ENCODE results near the gene CCNL1.
A peak's percentile ranks its signal among the peaks of the same experiment; 100 is the strongest.
"Not testable (repeated sequence)": the region's sequence is repeated elsewhere in the genome, so short reads cannot be mapped to it uniquely, and the experiment has no call there.

The CCNL1 gene

DNA sequence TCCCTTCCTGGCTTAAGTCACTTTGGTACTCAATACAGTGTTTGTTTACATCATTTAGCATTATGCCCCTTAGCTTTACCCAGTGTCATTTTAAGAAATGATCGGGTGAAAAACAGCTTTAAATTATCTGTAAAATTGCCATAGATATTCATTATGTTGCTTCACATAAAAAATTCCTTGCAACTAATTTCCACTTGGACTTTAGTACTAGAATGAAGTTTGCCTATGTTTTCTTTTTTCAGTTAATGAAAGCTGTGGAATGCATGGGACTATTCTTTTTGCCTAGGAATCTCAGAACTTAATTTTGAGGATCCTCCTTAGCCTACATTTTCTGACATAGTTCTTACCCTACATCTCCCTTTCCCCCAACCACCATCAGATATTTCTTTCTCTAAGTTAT is 38.4 kb downstream of the CCNL1 start:
- no peak for DNase-seq

DNA sequence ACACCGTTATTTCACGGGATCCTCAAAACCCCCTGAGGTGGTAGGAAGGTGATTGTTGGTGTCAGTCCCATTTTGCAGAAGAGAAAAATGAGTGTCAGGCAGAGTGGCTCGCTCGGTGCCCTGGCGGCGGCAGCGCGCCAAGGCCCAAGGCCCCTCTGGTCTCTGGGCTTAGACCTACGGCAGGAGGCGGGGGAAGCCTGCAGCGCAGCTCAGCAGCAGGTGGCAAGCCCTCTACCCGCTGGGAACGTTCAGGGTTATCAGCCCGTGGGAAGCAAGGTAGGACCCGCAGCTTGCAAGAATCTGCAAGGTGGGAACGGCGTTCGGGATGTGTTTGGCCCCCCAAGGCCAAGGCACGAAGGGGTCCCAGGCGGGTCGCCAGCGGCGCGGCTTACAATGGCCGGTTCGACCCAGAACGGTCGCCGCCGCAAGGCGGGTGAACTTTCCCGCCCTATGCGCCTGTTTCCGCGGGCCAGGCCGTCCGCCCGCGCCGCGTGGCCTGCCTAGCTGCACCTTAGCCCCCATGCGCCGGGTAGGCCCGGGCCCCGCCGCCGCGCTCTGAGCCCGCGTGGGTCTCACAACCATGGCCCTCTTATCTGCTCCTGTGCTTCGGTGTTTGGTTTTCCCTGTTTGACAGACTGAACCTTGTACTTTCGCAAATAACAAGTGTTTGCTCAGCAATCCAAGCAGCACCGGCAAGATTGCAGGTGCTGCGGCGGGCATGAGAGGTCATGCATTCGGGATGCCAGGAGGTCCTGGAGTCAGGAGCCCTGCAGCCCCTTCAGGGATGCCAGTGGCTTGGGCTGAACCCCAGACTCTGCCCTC is 39.7 kb downstream of the CCNL1 start:
- no peak for DNase-seq

DNA sequence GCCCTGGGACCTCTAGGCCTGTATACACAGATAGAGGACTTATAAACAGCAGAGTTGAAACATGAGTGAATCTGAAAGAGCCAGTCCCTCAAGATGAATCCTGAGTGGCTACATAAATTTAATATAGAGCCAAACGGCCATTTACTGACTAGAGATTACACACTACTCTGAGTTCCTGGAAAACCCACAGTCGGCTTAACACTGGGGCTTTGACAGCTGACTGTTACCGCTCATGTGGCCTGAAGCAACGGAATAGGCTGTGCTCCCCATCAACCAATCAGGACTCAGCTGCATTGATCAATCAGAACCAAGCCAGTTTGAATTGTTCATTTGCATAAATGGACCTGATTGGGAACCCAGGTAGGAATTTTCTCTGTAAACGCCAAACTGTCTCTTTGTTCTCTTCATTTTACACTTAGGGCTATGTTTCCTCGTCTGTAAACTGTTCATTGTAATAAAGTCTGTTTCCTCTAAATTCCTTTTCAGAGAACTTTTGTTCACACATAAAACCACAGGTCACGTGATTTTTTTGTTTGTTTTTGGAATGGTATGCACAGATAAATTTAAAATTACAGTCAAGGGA is 40.5 kb downstream of the CCNL1 start:
- peak; percentile 62 for DNase-seq

- DNase-seq, result no peak
Measured at GRCh38 chr3:157117875-157118654, 41.9 kb downstream of the CCNL1 start.

- no peak for DNase-seq
Measured at GRCh38 chr3:157117206-157117605, 42.7 kb downstream of the CCNL1 start.

DNA sequence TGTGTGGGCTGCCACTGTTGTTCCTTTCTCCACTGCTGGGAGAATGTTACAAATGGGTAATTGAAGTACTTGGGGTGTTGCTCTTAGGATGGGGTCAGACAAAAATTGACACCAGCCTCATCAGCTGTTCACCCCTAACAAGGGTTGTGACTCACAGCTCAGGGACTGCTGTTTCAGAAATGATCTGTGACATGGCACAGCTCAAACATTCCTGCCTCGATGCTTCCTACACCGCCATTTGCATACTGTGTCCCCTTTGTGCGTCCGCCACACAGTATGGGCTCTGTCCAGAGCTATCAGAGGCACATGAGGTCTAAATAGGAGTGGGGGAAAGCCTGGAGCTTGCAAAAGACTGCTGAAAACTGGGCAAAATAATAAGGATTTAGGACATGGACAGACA is 43.9 kb downstream of the CCNL1 start:
- no peak for DNase-seq

- DNase-seq, result no peak
Measured at GRCh38 chr3:157115069-157116006, 44.6 kb downstream of the CCNL1 start.

DNA sequence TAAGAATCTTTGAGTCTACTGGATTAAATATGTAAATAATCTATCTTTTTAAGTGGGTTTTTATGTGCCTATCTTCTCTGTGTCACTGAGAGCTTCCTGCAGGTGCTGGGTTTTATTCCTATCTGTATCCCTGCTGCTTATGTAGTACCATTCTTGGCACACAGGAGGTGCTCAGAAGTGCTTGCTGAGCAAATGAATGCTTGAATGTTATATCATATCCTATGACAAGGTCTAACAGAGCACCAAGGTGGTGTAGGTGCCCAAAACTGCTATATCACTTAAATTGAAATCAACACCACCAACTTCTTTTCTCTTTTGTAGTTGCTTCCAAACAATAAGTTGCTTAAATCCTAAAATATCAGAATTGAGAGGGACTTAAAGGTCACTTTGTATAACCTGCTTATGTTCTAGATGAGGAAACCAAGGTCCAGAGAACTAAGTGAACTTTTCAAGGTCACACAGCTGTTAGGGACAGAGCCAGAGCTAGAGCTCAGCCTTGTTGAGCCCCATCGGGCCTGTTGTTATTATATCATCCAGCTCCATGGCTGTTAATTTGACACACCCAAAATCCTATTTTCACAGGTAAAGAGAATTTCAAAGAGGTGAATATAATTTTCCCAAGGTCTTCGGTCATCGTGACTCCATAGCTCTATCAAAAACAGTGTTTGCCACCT is 46.0 kb downstream of the CCNL1 start:
- DNase-seq, result no peak

DNA sequence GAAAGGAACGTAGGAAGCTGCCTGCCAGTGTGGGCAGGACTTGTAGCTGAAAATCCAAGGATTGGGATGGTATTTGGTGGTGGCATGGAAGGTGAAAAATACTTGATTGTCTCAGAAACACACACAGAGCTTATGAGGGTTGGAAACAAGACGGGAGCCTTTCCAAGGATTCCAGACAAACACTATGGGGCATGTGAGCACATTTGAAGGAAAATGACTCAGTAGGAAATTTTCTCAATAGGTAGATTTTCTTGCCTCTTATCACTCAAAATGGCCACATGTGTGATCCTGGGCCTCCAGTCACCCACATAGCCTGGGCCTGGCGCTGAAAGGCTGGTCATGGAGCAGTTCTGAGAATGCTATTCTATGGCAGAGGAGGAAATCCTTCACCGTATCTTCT is 47.4 kb downstream of the CCNL1 start:
- no peak for DNase-seq

DNA sequence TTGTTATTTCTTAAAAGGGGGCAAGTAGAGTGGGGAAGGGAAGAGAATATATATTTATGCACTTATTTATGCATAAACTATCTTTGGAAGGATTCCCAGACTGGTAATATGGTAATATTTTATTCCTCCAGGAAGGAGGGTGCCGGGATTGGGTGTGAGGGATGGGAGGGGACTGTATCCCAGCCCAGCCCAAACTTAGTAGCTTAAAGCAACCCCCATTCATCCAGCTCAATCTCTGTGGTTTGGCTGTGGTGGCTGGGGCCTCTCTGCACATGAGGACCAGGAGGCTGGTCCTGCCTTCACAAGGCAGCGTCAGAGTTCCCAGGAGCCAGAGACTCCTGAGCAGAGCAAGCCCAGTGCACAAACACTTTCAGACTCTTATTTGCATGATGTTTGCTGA is 48.4 kb downstream of the CCNL1 start:
- DNase-seq, result no peak

DNA sequence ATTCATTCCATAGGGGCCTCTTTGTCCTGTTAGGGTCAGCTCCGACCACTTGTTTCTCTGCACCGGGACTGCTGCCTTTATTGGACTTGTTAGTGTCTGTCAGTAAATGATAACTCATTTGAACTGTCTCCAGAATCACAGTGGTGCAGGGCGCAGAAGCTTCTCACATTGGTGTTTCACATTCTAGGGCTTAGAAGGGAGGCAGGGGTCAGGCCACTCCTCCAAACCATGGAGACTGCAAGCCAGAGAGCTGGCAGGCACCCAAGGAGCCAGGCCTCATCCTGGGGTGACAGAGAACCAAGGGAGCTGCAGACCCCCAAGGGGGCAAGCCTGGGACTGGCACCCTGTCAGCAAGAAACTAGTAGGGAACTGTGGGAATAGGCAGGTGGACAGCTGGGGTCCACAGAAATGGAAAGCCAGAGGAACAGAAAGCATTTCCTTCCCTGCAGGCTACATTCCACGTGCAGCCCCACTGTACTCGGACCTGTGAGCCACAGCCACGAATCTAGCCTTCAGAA is 49.1 kb downstream of the CCNL1 start:
- DNase-seq, result no peak

DNA sequence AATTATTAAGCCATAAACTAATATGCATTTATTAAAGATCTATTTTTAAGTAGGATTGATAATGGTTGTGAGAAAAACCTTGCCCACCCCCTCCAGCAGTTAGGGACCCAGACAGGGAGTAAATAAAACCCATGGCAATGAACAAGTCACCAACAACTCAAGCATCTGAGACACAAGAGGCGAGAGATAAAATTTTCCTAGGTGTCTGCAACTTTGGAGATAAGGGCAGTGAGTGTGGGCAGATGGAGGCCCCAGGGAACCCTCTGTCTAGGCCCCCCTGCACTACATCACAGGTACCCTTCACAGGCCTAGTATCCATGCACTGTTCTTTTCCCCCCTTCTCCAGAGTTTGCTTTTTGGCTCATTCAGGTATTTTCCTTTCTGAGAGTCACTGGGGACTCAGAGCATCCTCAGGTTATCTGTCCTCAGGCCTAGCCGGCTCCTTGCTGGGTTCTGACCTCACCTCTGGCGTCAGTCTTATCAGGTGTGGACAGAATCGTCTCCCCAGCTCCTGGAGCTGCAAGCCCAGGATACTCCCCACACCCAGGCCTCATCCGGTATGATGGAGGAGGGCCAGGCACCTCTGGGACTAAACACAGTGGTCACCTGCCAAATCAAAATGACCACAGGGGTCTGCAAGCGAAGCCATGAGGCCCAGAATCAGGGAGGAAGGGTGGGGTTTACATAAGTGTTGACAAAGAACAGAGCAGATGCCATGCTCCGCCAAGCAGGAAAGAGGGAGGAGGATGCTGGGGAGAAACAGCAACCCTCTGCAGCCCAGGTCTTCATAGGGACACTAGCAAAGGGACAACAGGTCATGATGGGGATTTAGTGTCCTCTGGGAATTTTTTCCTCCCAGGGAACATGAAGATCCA is 50.4 kb downstream of the CCNL1 start:
- no peak for DNase-seq

- no peak for DNase-seq
Measured at GRCh38 chr3:157107644-157108133, 52.3 kb downstream of the CCNL1 start.

DNA sequence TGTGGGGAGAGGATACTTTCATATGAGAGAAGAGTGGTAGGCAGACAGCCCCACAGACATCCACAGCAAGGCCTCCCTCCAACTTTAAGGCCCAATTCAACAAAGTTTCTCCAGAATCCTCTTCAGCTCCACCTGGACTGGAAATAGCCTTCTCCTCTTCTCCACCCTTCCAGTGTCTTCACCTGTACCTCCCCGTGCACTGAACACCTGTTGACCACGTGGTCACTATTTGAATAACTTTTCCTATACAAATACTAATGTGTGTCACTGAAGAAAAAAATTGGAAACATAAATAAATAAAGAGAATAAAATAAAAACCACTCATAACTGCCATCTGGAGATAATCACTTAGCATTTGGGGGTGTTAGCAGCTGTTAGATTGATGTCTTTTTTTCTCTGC is 52.9 kb downstream of the CCNL1 start:
- no peak for DNase-seq

- DNase-seq, result peak; percentile 57
Measured at GRCh38 chr3:157104928-157105652, 54.9 kb downstream of the CCNL1 start.

DNA sequence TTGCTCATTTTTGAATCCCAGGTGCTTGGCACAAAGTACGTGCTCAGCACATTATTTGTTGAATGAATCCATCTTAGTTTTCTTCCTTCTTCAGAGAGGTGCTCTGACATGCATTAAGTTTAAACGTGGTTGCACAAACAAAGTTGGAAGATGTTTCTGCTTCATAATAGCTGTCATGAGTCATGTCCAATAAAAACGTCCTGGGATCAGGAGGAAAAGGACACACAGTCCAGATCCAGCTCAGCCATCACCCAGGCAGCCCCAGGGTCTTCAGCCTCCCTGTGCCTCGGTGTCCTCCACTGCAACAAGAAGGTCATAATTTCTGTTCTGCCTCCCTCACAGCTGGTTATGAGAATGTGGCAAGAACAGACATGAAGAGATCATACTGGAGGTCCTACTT is 55.4 kb downstream of the CCNL1 start:
- DNase-seq, result no peak

DNA sequence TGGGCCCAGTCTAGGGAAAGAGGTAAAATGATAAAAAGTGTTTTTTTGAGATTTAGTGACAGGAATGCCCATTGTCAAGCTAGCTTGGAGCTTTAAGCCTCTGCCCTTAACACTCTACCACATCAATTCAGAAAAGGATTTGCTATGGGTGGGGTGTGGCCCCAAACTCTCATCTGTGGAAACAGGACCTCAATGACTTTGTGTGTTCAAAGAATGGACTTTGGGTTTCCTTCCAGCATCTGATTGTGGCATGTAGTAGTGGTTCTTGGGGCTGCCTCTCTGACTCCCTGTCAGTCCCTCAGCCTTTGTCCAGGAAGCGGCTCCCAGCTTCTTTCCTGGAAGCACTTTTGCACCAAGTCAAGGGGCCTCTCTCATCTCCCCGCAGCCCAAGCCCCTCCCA is 56.1 kb downstream of the CCNL1 start:
- DNase-seq, result no peak

DNA sequence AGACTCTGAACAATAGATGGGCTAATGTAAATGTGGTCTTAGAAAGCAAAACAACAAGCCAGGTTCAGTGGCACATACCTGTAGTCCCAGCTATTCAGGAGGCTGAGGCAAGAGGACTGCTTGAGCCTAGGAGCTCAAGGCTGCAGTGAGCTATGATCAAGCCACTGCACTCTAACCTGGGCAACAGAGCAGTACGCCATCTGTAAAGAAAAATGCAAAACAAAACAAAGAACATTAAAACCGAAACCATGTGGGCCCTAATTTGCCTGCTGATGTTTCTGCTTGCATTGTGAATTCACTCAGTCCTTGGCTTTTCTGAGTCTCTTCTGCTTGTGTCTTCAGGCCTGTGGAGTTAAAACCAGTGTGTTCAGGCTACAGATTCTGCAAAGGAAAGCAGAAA is 56.7 kb downstream of the CCNL1 start:
- no peak for DNase-seq

GRCh38 chr3:157102595-157102994 is 57.4 kb downstream of the CCNL1 start:
- not testable (repeated sequence) for DNase-seq

GRCh38 chr3:157102098-157102497 is 57.8 kb downstream of the CCNL1 start:
- DNase-seq, result no peak
